ENCODE results near the gene FGA. TPM values are rescaled to one million over a fixed set of nuclear protein-coding genes. Genes with fewer than 3 reads are reported as not detected.

Gene FGA
- total RNA-seq, 1 experiment from 2014 or later = 3.9 TPM

DNA sequence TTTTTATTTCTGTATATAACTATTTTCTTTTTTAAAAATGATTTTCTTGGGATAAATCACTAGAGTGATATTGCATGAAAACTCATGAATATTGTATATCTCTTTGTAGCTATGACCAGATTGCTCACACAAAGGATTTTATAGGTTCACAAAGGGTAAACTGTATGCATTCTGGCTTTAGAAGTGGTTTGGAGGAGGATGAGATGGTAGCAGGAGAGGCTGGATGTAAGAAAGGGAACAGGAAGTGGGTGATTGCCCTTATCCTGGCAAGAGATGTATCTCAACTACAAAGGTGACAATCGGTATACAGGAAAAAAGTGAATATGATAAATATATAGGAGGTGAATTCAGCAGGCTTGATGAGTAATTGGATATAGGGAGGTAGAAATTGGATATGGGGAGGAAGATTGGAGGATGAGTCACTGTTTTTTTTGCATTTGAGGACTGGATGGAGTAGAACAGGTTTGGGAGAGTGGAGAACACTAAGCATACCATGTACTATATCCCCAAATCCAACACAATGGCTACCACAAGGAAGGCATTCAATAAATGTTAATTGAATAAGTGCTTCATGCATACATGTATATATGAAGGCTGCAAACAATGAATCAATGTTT lies 12.0 kb upstream of the FGA start:
- H4K20me1 ChIP-seq (ENCODE audit: insufficient read depth) = no peaks in the 10 kb centered on the region
- ChIA-PET RAD21 (ENCODE audit: low non-redundant PET in 1 of 2, low total read pairs in 2 of 2, uncharacterized antibody in 2 of 2, unreplicated experiment in 2 of 2) (no interaction called here), POLR2A (interaction anchor here (1.1 to 1.4 kb wide), 2 partner anchors 8 to 9 kb away, joined by 3 read pairs; no protein-coding TSS in a partner anchor), CTCF (interaction anchor here (2.5 kb wide), 1 partner anchor 16 kb away, joined by 17 read pairs; no protein-coding TSS in a partner anchor)
- no peak overlapping the region for H3K4me3 ChIP-seq (replicated peaks in 1 of 2; ENCODE audit: low read depth in 1 of 2, low read length in 2 of 2)
- H3K4me2 ChIP-seq (ENCODE audit: low read length) = peak overlapping the region; percentile 44; the same call in 1 of the 2 replicates
- no TSS peak for BruUV-seq (replicated peaks)
- no peak for DNase-seq (ENCODE audit: low read depth, low spot score)
- H3K36me3 ChIP-seq (ENCODE audit: control insufficient read depth in 1 of 2, insufficient read depth in 2 of 2, low read length in 2 of 2) = no peaks in the 10 kb centered on the region
- H3K27ac ChIP-seq (ENCODE audit: low read depth, low read length) = no peak overlapping the region
- H3K9ac ChIP-seq (ENCODE audit: low read length) = no peak overlapping the region
- no peak for TF ChIP-seq ZNF274 (IDR thresholded peaks at IDR 0.05; ENCODE audit: low read depth, low read length)
- TF ChIP-seq SIN3A (IDR thresholded peaks at IDR 0.05; ENCODE audit: low read depth) = no peak
- peak; percentile 38; the same call in 1 of the 2 replicates for TF ChIP-seq FOSL1 (IDR thresholded peaks at IDR 0.05; ENCODE audit: low read depth)
- no peak for TF ChIP-seq CBX3 (IDR thresholded peaks at IDR 0.05; ENCODE audit: low read depth)
- no peaks in the 10 kb centered on the region for H3K27me3 ChIP-seq (ENCODE audit: insufficient read depth, low read length)
- H3K9me2 ChIP-seq (ENCODE audit: insufficient read depth) = peaks cover 3% of the 10 kb centered on the region; the same call in 1 of the 2 replicates
- peak overlapping the region; percentile 16 for H2AFZ ChIP-seq (ENCODE audit: low read depth, low read length, poor library complexity, severe bottlenecking)
- H3K9me3 ChIP-seq (ENCODE audit: control insufficient read depth in 1 of 2, insufficient read depth in 1 of 2, low read depth in 1 of 2, low read length in 2 of 2) = no peaks in the 10 kb centered on the region
- peak; percentile 36 for ATAC-seq
- H3K4me1 ChIP-seq (ENCODE audit: control insufficient read depth in 1 of 2, insufficient read depth in 2 of 2, low read length in 2 of 2) = peaks cover 3 to 11% of the 10 kb centered on the region in 2 experiments; a peak in 3 of 4 replicates
- intact Hi-C loops (cut with micrococcal nuclease) = no loop called here
- H3K79me2 ChIP-seq (ENCODE audit: insufficient read depth, low read length) = no peaks in the 10 kb centered on the region

DNA sequence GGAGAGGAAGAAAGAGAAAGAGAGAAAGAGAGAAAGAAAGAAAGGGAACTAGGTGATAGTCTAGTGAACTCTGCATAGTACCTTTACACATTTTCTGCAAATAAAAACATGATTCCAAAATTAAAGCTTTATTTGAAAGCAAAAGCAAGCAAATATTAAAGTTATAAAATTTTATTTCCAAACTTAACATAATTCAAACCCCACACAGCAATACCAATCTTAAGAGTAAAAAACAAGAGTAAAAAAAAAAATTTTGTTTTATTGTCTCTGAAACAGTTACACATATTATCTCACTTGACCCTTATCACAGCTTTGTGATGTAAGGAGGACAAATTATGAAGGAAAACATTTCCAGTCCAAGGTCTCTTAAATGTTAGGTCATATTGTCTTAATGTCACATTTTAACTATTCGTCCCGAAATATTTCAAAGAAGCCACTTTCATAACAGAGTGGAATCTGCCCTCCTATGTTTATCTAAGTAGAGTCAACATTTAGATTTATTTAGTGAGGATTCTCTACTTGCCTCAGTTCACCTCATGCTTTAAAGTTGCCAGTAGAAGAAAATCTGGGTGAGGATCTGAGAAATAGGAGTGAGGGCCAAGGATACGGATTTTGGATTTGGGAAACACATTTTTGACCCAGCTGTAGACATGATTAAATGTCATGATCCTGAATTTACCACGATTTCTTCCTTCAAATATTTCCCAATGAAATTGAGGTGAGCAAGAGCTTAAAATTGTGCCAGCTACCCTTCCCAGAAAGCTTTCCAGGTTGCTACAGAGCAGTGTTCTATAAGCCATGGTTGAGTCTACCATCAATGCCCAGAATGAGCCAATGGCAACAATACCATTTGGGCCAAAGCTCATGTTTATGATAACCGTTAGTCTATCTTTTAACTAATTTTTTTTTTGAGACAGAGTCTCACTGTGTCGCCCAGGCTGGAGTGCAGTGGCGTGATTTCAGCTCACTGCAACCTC lies 7.5 kb upstream of the FGA start:
- H3K4me2 ChIP-seq (ENCODE audit: low read length) = no peak overlapping the region
- peaks cover 3 to 7% of the 10 kb centered on the region in 2 experiments; a peak in 3 of 4 replicates for H3K4me1 ChIP-seq (ENCODE audit: control insufficient read depth in 1 of 2, insufficient read depth in 2 of 2, low read length in 2 of 2)
- POLR2A ChIA-PET = interaction anchor here (1.2 kb wide), 1 partner anchor 9 kb away, joined by 3 read pairs; no protein-coding TSS in a partner anchor
- no peaks in the 10 kb centered on the region for H3K9me2 ChIP-seq (ENCODE audit: insufficient read depth)
- H3K79me2 ChIP-seq (ENCODE audit: insufficient read depth, low read length) = no peaks in the 10 kb centered on the region
- H2AFZ ChIP-seq (ENCODE audit: low read depth, low read length, poor library complexity, severe bottlenecking) = no peak overlapping the region
- H3K27me3 ChIP-seq (ENCODE audit: insufficient read depth, low read length) = no peaks in the 10 kb centered on the region
- DNase-seq (ENCODE audit: low read depth, low spot score) (no peak), ATAC-seq (no peak)
- RAD21 ChIA-PET (ENCODE audit: low non-redundant PET in 1 of 2, low total read pairs in 2 of 2, uncharacterized antibody in 2 of 2, unreplicated experiment in 2 of 2) = no interaction called here
- no peaks in the 10 kb centered on the region for H4K20me1 ChIP-seq (ENCODE audit: insufficient read depth)
- no TSS peak for BruUV-seq (replicated peaks)
- H3K27ac ChIP-seq (ENCODE audit: low read depth, low read length) = no peak overlapping the region
- no peaks in the 10 kb centered on the region for H3K36me3 ChIP-seq (ENCODE audit: control insufficient read depth in 1 of 2, insufficient read depth in 2 of 2, low read length in 2 of 2)
- CTCF ChIA-PET = interaction anchor here (1.6 kb wide), 1 partner anchor 20 kb away, joined by 5 read pairs; no protein-coding TSS in a partner anchor
- H3K4me3 ChIP-seq (replicated peaks in 1 of 2; ENCODE audit: low read depth in 1 of 2, low read length in 2 of 2) = no peak overlapping the region
- H3K9me3 ChIP-seq (ENCODE audit: control insufficient read depth in 1 of 2, insufficient read depth in 1 of 2, low read depth in 1 of 2, low read length in 2 of 2) = no peaks in the 10 kb centered on the region
- no peak overlapping the region for H3K9ac ChIP-seq (ENCODE audit: low read length)
- intact Hi-C loops (cut with micrococcal nuclease) = no loop called here
- TF ChIP-seq EZH2 (IDR thresholded peaks at IDR 0.05) (no peak), SRF (IDR thresholded peaks at IDR 0.05; ENCODE audit: low read depth) (no peak), TCF7L2 (IDR thresholded peaks at IDR 0.05; ENCODE audit: borderline replicate concordance, extremely low read depth, insufficient read depth, insufficient read length) (no peak), ELF1 (IDR thresholded peaks at IDR 0.05; ENCODE audit: borderline replicate concordance, low read depth) (no peak)
- TF ChIP-seq, protein P1, sequence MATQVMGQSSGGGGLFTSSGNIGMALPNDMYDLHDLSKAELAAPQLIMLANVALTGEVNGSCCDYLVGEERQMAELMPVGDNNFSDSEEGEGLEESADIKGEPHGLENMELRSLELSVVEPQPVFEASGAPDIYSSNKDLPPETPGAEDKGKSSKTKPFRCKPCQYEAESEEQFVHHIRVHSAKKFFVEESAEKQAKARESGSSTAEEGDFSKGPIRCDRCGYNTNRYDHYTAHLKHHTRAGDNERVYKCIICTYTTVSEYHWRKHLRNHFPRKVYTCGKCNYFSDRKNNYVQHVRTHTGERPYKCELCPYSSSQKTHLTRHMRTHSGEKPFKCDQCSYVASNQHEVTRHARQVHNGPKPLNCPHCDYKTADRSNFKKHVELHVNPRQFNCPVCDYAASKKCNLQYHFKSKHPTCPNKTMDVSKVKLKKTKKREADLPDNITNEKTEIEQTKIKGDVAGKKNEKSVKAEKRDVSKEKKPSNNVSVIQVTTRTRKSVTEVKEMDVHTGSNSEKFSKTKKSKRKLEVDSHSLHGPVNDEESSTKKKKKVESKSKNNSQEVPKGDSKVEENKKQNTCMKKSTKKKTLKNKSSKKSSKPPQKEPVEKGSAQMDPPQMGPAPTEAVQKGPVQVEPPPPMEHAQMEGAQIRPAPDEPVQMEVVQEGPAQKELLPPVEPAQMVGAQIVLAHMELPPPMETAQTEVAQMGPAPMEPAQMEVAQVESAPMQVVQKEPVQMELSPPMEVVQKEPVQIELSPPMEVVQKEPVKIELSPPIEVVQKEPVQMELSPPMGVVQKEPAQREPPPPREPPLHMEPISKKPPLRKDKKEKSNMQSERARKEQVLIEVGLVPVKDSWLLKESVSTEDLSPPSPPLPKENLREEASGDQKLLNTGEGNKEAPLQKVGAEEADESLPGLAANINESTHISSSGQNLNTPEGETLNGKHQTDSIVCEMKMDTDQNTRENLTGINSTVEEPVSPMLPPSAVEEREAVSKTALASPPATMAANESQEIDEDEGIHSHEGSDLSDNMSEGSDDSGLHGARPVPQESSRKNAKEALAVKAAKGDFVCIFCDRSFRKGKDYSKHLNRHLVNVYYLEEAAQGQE (IDR thresholded peaks at IDR 0.05; ENCODE audit: low read depth) = no peak
- TF ChIP-seq, protein P2, sequence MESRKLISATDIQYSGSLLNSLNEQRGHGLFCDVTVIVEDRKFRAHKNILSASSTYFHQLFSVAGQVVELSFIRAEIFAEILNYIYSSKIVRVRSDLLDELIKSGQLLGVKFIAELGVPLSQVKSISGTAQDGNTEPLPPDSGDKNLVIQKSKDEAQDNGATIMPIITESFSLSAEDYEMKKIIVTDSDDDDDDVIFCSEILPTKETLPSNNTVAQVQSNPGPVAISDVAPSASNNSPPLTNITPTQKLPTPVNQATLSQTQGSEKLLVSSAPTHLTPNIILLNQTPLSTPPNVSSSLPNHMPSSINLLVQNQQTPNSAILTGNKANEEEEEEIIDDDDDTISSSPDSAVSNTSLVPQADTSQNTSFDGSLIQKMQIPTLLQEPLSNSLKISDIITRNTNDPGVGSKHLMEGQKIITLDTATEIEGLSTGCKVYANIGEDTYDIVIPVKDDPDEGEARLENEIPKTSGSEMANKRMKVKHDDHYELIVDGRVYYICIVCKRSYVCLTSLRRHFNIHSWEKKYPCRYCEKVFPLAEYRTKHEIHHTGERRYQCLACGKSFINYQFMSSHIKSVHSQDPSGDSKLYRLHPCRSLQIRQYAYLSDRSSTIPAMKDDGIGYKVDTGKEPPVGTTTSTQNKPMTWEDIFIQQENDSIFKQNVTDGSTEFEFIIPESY (IDR thresholded peaks at IDR 0.05; ENCODE audit: extremely low read depth, insufficient replicate concordance, low read length) = no peak
